H1 (cell line): ENCODE data around the gene MBLAC1.

Experiments used
- BCL11A ChIP-seq, 2 experiments: IDR thresholded peaks; one replicate each; pipeline ENCODE4 v1.6.1; 2011; ENCODE audit warnings: low read depth in 2 of 2, low read length in 2 of 2, mild to moderate bottlenecking in 2 of 2
- CEBPB ChIP-seq: IDR thresholded peaks from 2 replicates; pipeline ENCODE4 v1.6.1; 2012; ENCODE audit warnings: low read depth, low read length
- EZH2 ChIP-seq: fragments of 200-600 bp; sonication (generic); IDR thresholded peaks from 2 replicates; pipeline ENCODE4 v1.7.1; 2012; ENCODE audit warnings: low read depth, mild to moderate bottlenecking, moderate library complexity, low read length, inconsistent platforms; ENCODE audit not compliant: severe bottlenecking
- GTF2F1 ChIP-seq: IDR thresholded peaks from 2 replicates; pipeline ENCODE4 v1.6.1; 2012; ENCODE audit warnings: low read depth, low read length, improper control_type of control experiment, borderline replicate concordance
- KDM4A ChIP-seq: IDR thresholded peaks from one replicate; pipeline ENCODE4 v1.7.1; 2012; ENCODE audit warnings: low read depth, mild to moderate bottlenecking, moderate library complexity, low read length, inconsistent platforms; ENCODE audit not compliant: severe bottlenecking
- PHF8 ChIP-seq: fragments of 200-600 bp; sonication (generic); conservative IDR thresholded peaks from 2 replicates; pipeline ENCODE4 v1.7.1; 2012; ENCODE audit warnings: low read depth, mild to moderate bottlenecking, inconsistent platforms, low read length, moderate library complexity
- POLR2A ChIP-seq, 2 experiments: IDR thresholded peaks; 1 replicate in 1 of 2; 2 replicates in 1 of 2; pipeline ENCODE4 v1.6.1; 2011; ENCODE audit warnings: low read depth in 2 of 2, low read length in 2 of 2, mild to moderate bottlenecking in 2 of 2; ENCODE audit errors: control extremely low read depth in 1 of 2
- RAD21 ChIP-seq, 2 experiments: IDR thresholded peaks in 1 of 2; conservative IDR thresholded peaks in 1 of 2; 2 replicates each; pipeline ENCODE4 v1.6.1; 2011; ENCODE audit warnings: low read depth in 2 of 2, low read length in 2 of 2, improper control_type of control experiment in 1 of 2, inconsistent platforms in 1 of 2, mild to moderate bottlenecking in 1 of 2, moderate library complexity in 1 of 2
- RNF2 ChIP-seq: fragments of 200-900, 300-1000 bp; sonication (generic); IDR thresholded peaks from 2 replicates; pipeline ENCODE4 v1.7.1; 2016; ENCODE audit warnings: borderline replicate concordance, low read depth, mild to moderate bottlenecking, antibody characterized with exemption, low read length; ENCODE audit not compliant: poor library complexity, severe bottlenecking; ENCODE audit errors: missing control alignments
- TCF12 ChIP-seq: IDR thresholded peaks from 2 replicates; pipeline ENCODE4 v1.6.1; 2011; ENCODE audit warnings: low read depth, mild to moderate bottlenecking, low read length
- TF ChIP-seq, protein P1 (sequence below), 3 experiments: IDR thresholded peaks; 1 replicate in 2 of 3; 2 replicates in 1 of 3; pipeline versions ENCODE4 v1.5.1 to v1.6.1; 2011; ENCODE audit warnings: low read length in 3 of 3, mild to moderate bottlenecking in 3 of 3, inconsistent platforms in 2 of 3, low read depth in 1 of 3, moderate library complexity in 1 of 3; ENCODE audit not compliant: insufficient read depth in 1 of 3; ENCODE audit errors: control extremely low read depth in 1 of 3

GRCh38 chr7:100093498-100093897 is 33.3 kb upstream of the MBLAC1 start:
- no peak for TF ChIP-seq POLR2A (IDR thresholded peaks at IDR 0.05; ENCODE audit: control extremely low read depth in 1 of 2, low read depth in 2 of 2, low read length in 2 of 2)
- TF ChIP-seq EZH2, result no peak
- TF ChIP-seq RNF2, result no peak
- TF ChIP-seq KDM4A, result no peak
- TF ChIP-seq BCL11A (IDR thresholded peaks at IDR 0.05; ENCODE audit: low read depth in 2 of 2, low read length in 2 of 2), result no peak
- TF ChIP-seq, protein P1, sequence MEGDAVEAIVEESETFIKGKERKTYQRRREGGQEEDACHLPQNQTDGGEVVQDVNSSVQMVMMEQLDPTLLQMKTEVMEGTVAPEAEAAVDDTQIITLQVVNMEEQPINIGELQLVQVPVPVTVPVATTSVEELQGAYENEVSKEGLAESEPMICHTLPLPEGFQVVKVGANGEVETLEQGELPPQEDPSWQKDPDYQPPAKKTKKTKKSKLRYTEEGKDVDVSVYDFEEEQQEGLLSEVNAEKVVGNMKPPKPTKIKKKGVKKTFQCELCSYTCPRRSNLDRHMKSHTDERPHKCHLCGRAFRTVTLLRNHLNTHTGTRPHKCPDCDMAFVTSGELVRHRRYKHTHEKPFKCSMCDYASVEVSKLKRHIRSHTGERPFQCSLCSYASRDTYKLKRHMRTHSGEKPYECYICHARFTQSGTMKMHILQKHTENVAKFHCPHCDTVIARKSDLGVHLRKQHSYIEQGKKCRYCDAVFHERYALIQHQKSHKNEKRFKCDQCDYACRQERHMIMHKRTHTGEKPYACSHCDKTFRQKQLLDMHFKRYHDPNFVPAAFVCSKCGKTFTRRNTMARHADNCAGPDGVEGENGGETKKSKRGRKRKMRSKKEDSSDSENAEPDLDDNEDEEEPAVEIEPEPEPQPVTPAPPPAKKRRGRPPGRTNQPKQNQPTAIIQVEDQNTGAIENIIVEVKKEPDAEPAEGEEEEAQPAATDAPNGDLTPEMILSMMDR (IDR thresholded peaks at IDR 0.05; ENCODE audit: control extremely low read depth in 1 of 3, insufficient read depth in 1 of 3, low read depth in 1 of 3, low read length in 3 of 3), result no peak
- TF ChIP-seq CEBPB, result no peak
- TF ChIP-seq PHF8, result no peak
- no peak for TF ChIP-seq RAD21 (IDR thresholded peaks at IDR 0.05 in 1 of 2, conservative IDR thresholded peaks at IDR 0.05 in 1 of 2; ENCODE audit: low read depth in 2 of 2, low read length in 2 of 2)
- no peak for TF ChIP-seq TCF12
- no peak for TF ChIP-seq GTF2F1
